Activated CD4-positive, alpha-beta memory T cell treated with anti-CD3 and anti-CD28 coated beads, Interleukin-2, amount 10 ng/mL, durations not matched to agents 7 days and 5 days (primary cell): Measurements from ENCODE around the gene GATAD2B. TPM values are rescaled to one million over a fixed set of nuclear protein-coding genes. Genes with fewer than 3 reads are reported as not detected.
"Not testable (repeated sequence)": the region's sequence is repeated elsewhere in the genome, so short reads cannot be mapped to it uniquely, and the experiment has no call there.

Experiments used
- CTCF ChIA-PET: fragments of 350-600 bp; sonication (Branson Sonifier 250); formaldehyde crosslinking; loops from one replicate; lab custom pipeline; 2021; ENCODE audit warnings: antibody characterized with exemption, inconsistent platforms; lab: Charles Lee
- POLR2A ChIA-PET: fragments of 350-600 bp; sonication (Branson Sonifier 250); formaldehyde crosslinking; loops from one replicate; lab custom pipeline; 2021; ENCODE audit warnings: antibody characterized with exemption; lab: Charles Lee
- DNase-seq: peaks from one replicate; pipeline ENCODE4 v3.0.0-alpha.2; 2020
- H3K27ac Mint-ChIP-seq: one replicate; pipeline ENCODE4 v1.8.0; 2021; ENCODE audit warnings: mild to moderate bottlenecking, mixed read lengths
- H3K27me3 Mint-ChIP-seq: one replicate; pipeline ENCODE4 v1.8.0; 2021; ENCODE audit warnings: mixed read lengths
- H3K36me3 Mint-ChIP-seq: one replicate; pipeline ENCODE4 v1.8.0; 2021; ENCODE audit warnings: low read depth, mixed read lengths
- H3K4me1 Mint-ChIP-seq: one replicate; pipeline ENCODE4 v1.8.0; 2021; ENCODE audit warnings: mixed read lengths
- H3K4me3 Mint-ChIP-seq: one replicate; pipeline ENCODE4 v1.8.0; 2021; ENCODE audit warnings: mild to moderate bottlenecking, mixed read lengths
- H3K9me3 Mint-ChIP-seq: one replicate; pipeline ENCODE4 v1.8.0; 2021; ENCODE audit warnings: mixed read lengths
- total RNA-seq, 2 experiments: library from RNA; stranded (reverse); gene quantifications; one replicate each; pipeline ENCODE4 v1.2.3, GENCODE V29; 2021

Gene GATAD2B
- total RNA-seq, 2 experiments from 2014 or later: 70.8 to 71.1 TPM

GRCh38 chr1:153872934-153873333 is 49.8 kb downstream of the GATAD2B start:
- ChIA-PET POLR2A (no interaction called here), CTCF (no interaction called here)
- no peaks in the 10 kb centered on the region for H3K9me3 Mint-ChIP-seq

GRCh38 chr1:153872331-153872730 is 50.4 kb downstream of the GATAD2B start:
- ChIA-PET CTCF (no interaction called here), POLR2A (no interaction called here)

More at GRCh38 chr1:153872934-153873333, 49.8 kb downstream of the GATAD2B start:
- Mint-ChIP-seq H3K4me3 (no peak overlapping the region), H3K36me3 (peaks cover 13% of the 10 kb centered on the region), H3K4me1 (peaks cover 14% of the 10 kb centered on the region), H3K27me3 (no peaks in the 10 kb centered on the region), H3K27ac (no peak overlapping the region)
- DNase-seq: no peak

GRCh38 chr1:153869486-153869885 is 53.3 kb downstream of the GATAD2B start:
- Mint-ChIP-seq H3K4me1 (peaks cover 18% of the 10 kb centered on the region), H3K27ac (no peak overlapping the region), H3K36me3 (peaks cover 6% of the 10 kb centered on the region), H3K4me3 (no peak overlapping the region), H3K9me3 (no peaks in the 10 kb centered on the region), H3K27me3 (no peaks in the 10 kb centered on the region)
- ChIA-PET CTCF (no interaction called here), POLR2A (no interaction called here)
- no peak for DNase-seq

More at GRCh38 chr1:153872331-153872730, 50.4 kb downstream of the GATAD2B start:
- no peak for DNase-seq
- H3K27me3 Mint-ChIP-seq: no peaks in the 10 kb centered on the region
- peaks cover 13% of the 10 kb centered on the region for H3K36me3 Mint-ChIP-seq
- H3K4me1 Mint-ChIP-seq: peaks cover 14% of the 10 kb centered on the region
- no peak overlapping the region for H3K27ac Mint-ChIP-seq
- H3K9me3 Mint-ChIP-seq: no peaks in the 10 kb centered on the region
- H3K4me3 Mint-ChIP-seq: no peak overlapping the region

- H3K9me3 Mint-ChIP-seq: no peaks in the 10 kb centered on the region
- ChIA-PET CTCF (interaction anchor here (0.6 to 0.9 kb wide), 4 partner anchors 13 to 154 kb away, joined by 3 read pairs; no protein-coding TSS in a partner anchor), POLR2A (interaction anchor here (0.6 to 1.3 kb wide), 2 partner anchors 12 to 32 kb away, joined by 3 to 4 read pairs; no protein-coding TSS in a partner anchor)
- H3K4me3 Mint-ChIP-seq: peak overlapping the region; percentile 1
- H3K27ac Mint-ChIP-seq: peak overlapping the region; percentile 21
- H3K4me1 Mint-ChIP-seq: peaks cover 20% of the 10 kb centered on the region
- peaks cover 6% of the 10 kb centered on the region for H3K36me3 Mint-ChIP-seq
- H3K27me3 Mint-ChIP-seq: no peaks in the 10 kb centered on the region
- no peak for DNase-seq
Observed at GRCh38 chr1:153866045-153866850, 56.5 kb downstream of the GATAD2B start.

GRCh38 chr1:153860285-153860684 is 62.5 kb downstream of the GATAD2B start:
- Mint-ChIP-seq H3K4me1 (peaks cover 5% of the 10 kb centered on the region), H3K27me3 (no peaks in the 10 kb centered on the region), H3K9me3 (no peaks in the 10 kb centered on the region), H3K27ac (no peak overlapping the region), H3K36me3 (peaks cover 12% of the 10 kb centered on the region), H3K4me3 (no peak overlapping the region)
- POLR2A ChIA-PET: interaction anchor here (2.4 kb wide), 1 partner anchor 8 kb away, joined by 7 read pairs; no protein-coding TSS in a partner anchor
- no peak for DNase-seq
- CTCF ChIA-PET: interaction anchor here (0.6 kb wide), 1 partner anchor 32 kb away, joined by 4 read pairs; no protein-coding TSS in a partner anchor

- Mint-ChIP-seq H3K4me3 (no peak overlapping the region), H3K27me3 (no peaks in the 10 kb centered on the region), H3K4me1 (peaks cover 6% of the 10 kb centered on the region), H3K27ac (no peak overlapping the region), H3K36me3 (peaks cover 17% of the 10 kb centered on the region), H3K9me3 (no peaks in the 10 kb centered on the region)
- ChIA-PET POLR2A (no interaction called here), CTCF (no interaction called here)
- no peak for DNase-seq
Observed at GRCh38 chr1:153857505-153857904, 65.3 kb downstream of the GATAD2B start.

GRCh38 chr1:153856763-153857162 is 66.0 kb downstream of the GATAD2B start:
- ChIA-PET POLR2A (no interaction called here), CTCF (no interaction called here)
- Mint-ChIP-seq H3K4me1 (peaks cover 6% of the 10 kb centered on the region), H3K36me3 (peaks cover 25% of the 10 kb centered on the region), H3K27ac (no peak overlapping the region), H3K4me3 (no peak overlapping the region), H3K27me3 (no peaks in the 10 kb centered on the region), H3K9me3 (no peaks in the 10 kb centered on the region)
- DNase-seq: no peak

- no peak for DNase-seq
- peaks cover 32% of the 10 kb centered on the region for H3K36me3 Mint-ChIP-seq
- H3K4me3 Mint-ChIP-seq: no peak overlapping the region
- H3K27ac Mint-ChIP-seq: no peak overlapping the region
- POLR2A ChIA-PET: interaction anchor here (2.3 kb wide), 1 partner anchor 9 kb away, joined by 7 read pairs; no protein-coding TSS in a partner anchor
- H3K27me3 Mint-ChIP-seq: no peaks in the 10 kb centered on the region
- CTCF ChIA-PET: interaction anchor here (1.4 kb wide), 1 partner anchor 14 kb away, joined by 3 read pairs; no protein-coding TSS in a partner anchor
- no peaks in the 10 kb centered on the region for H3K9me3 Mint-ChIP-seq
- H3K4me1 Mint-ChIP-seq: peaks cover 15% of the 10 kb centered on the region
Observed at GRCh38 chr1:153852170-153852569, 70.6 kb downstream of the GATAD2B start.

- no peak overlapping the region for H3K4me3 Mint-ChIP-seq
Observed at GRCh38 chr1:153849487-153850185, 73.1 kb downstream of the GATAD2B start.

GRCh38 chr1:153848805-153849204 is 74.0 kb downstream of the GATAD2B start:
- Mint-ChIP-seq H3K36me3 (peaks cover 32% of the 10 kb centered on the region), H3K4me1 (peaks cover 17% of the 10 kb centered on the region), H3K27ac (no peak overlapping the region), H3K27me3 (no peaks in the 10 kb centered on the region), H3K4me3 (no peak overlapping the region), H3K9me3 (no peaks in the 10 kb centered on the region)
- POLR2A ChIA-PET: no interaction called here
- CTCF ChIA-PET: no interaction called here
- no peak for DNase-seq

More at GRCh38 chr1:153849487-153850185, 73.1 kb downstream of the GATAD2B start:
- peak overlapping the region; percentile 59 for H3K27ac Mint-ChIP-seq
- no peaks in the 10 kb centered on the region for H3K27me3 Mint-ChIP-seq
- H3K9me3 Mint-ChIP-seq: no peaks in the 10 kb centered on the region
- peaks cover 15% of the 10 kb centered on the region for H3K4me1 Mint-ChIP-seq
- POLR2A ChIA-PET: interaction anchor here (0.6 to 0.9 kb wide), 2 partner anchors 66 to 143 kb away, joined by 3 to 4 read pairs; no protein-coding TSS in a partner anchor
- CTCF ChIA-PET: interaction anchor here (0.6 to 1.3 kb wide), 2 partner anchors 96 to 175 kb away, joined by 3 read pairs; no protein-coding TSS in a partner anchor
- peak; percentile 20 for DNase-seq
- H3K36me3 Mint-ChIP-seq: peaks cover 30% of the 10 kb centered on the region

GRCh38 chr1:153845158-153845557 is 77.6 kb downstream of the GATAD2B start:
- CTCF ChIA-PET: no interaction called here
- Mint-ChIP-seq H3K4me1 (peaks cover 22% of the 10 kb centered on the region), H3K27me3 (no peaks in the 10 kb centered on the region), H3K36me3 (peaks cover 14% of the 10 kb centered on the region), H3K4me3 (no peak overlapping the region), H3K9me3 (no peaks in the 10 kb centered on the region), H3K27ac (no peak overlapping the region)
- no peak for DNase-seq
- POLR2A ChIA-PET: no interaction called here

GRCh38 chr1:153844349-153844748 is 78.4 kb downstream of the GATAD2B start:
- not testable (repeated sequence) for H3K4me3 Mint-ChIP-seq, H3K27me3 Mint-ChIP-seq, H3K27ac Mint-ChIP-seq, DNase-seq, H3K9me3 Mint-ChIP-seq
- CTCF ChIA-PET: interaction anchor here (0.7 kb wide), 2 partner anchors 30 to 122 kb away, joined by 3 read pairs; no protein-coding TSS in a partner anchor
- POLR2A ChIA-PET: interaction anchor here (1.4 kb wide), 1 partner anchor 100 kb away, joined by 3 read pairs; no protein-coding TSS in a partner anchor
- H3K36me3 Mint-ChIP-seq: peaks cover 11% of the 10 kb centered on the region
- H3K4me1 Mint-ChIP-seq: peaks cover 15% of the 10 kb centered on the region
